K562 (cell line): ENCODE measurements around the gene CAPZB. TPM values are rescaled to one million over a fixed set of nuclear protein-coding genes. Genes with fewer than 3 reads are reported as not detected.

ENCODE experiments used
- ATAC-seq: fragments of 200-7000 bp; cut with Tn5 transposase; 3 replicates; pipeline ENCODE4 v1.9.1; 2020; ENCODE audit warnings: moderate library complexity
- BruUV-seq: library from RNA; stranded (reverse); fragments of 400-500 nt; replicated peaks from 2 replicates; lab custom pipeline; 2021; lab: Mats Ljungman, UMichigan
- CTCF ChIA-PET: fragments of 300-600 bp; formaldehyde crosslinking; extraction: SDS; loops from one replicate; lab custom pipeline; 2021; ENCODE audit warnings: low intra/inter-chr PET ratio; lab: Yijun Ruan, JAX
- POLR2A ChIA-PET: fragments of 300-600, 350-650 bp; sonication (Branson Sonifier 250); formaldehyde crosslinking; extraction: SDS; loops from one replicate; lab custom pipeline; 2021; ENCODE audit warnings: antibody characterized with exemption, inconsistent platforms; lab: Yijun Ruan, JAX
- DNase-seq, 4 experiments: peaks; one replicate each; pipeline versions ENCODE4 v3.0.0 to v3.0.0-alpha.2; 2011 to 2018; ENCODE audit warnings: low spot score in 3 of 4, mixed read lengths in 3 of 4; ENCODE audit errors: extremely low read depth in 1 of 4
- FAIRE-seq: peaks from 2 replicates; lab custom pipeline; 2011; peaks lifted over from hg19 to GRCh38; lab: Jason Lieb, UNC
- H2AFZ ChIP-seq: 2 replicates; pipeline ENCODE4 v1.6.0; 2011; ENCODE audit warnings: low read depth, low read length, control low read depth, inconsistent platforms
- H3K27ac ChIP-seq: fragments of 200-600 bp; 3 replicates; pipeline ENCODE4 v1.8.0; 2011; ENCODE audit warnings: low read depth, mild to moderate bottlenecking, control low read depth, inconsistent platforms, low read length, moderate library complexity, mixed read lengths; ENCODE audit errors: extremely low read depth
- H3K27me3 ChIP-seq, 2 experiments: fragments of 300-600 bp in 1 of 2; 2 replicates in 1 of 2; 3 replicates in 1 of 2; pipeline versions ENCODE4 v1.6.0 to v1.8.0; 2011; ENCODE audit warnings: inconsistent platforms in 2 of 2, low read length in 2 of 2, mild to moderate bottlenecking in 1 of 2, mixed read lengths in 1 of 2, moderate library complexity in 1 of 2; ENCODE audit not compliant: control insufficient read depth in 2 of 2, insufficient read depth in 2 of 2
- H3K36me3 ChIP-seq: fragments of 300-600 bp; 3 replicates; pipeline ENCODE4 v1.8.0; 2011; ENCODE audit warnings: mild to moderate bottlenecking, low read length, inconsistent platforms; ENCODE audit not compliant: control insufficient read depth, insufficient read depth
- H3K4me1 ChIP-seq, 2 experiments: fragments of 200-600 bp in 1 of 2; replicated peaks in 1 of 2; 2 replicates in 1 of 2; 3 replicates in 1 of 2; pipeline versions ENCODE4 v1.5.1 to v1.8.0; 2011; ENCODE audit warnings: inconsistent platforms in 2 of 2, low read length in 2 of 2, mild to moderate bottlenecking in 1 of 2, mixed read lengths in 1 of 2, moderate library complexity in 1 of 2; ENCODE audit not compliant: control insufficient read depth in 2 of 2, insufficient read depth in 2 of 2
- H3K4me2 ChIP-seq: 2 replicates; pipeline ENCODE4 v1.6.1; 2011; ENCODE audit warnings: low read length, control low read depth, inconsistent platforms, mixed read lengths; ENCODE audit not compliant: insufficient read depth
- H3K4me3 ChIP-seq: fragments of 200-600 bp; sonication (generic), shearing (Covaris generic); 2 replicates; pipeline ENCODE4 v1.5.1; 2016; ENCODE audit warnings: control low read depth, inconsistent platforms
- H3K79me2 ChIP-seq: fragments of 200-600 bp; 3 replicates; pipeline ENCODE4 v1.8.0; 2011; ENCODE audit warnings: low read length, inconsistent platforms; ENCODE audit not compliant: control insufficient read depth, insufficient read depth
- H3K9ac ChIP-seq, 2 experiments: 2 replicates each; pipeline versions ENCODE4 v1.6.0 to v1.6.1; 2011; ENCODE audit warnings: low read depth in 2 of 2, low read length in 2 of 2, control low read depth in 1 of 2, inconsistent platforms in 1 of 2, mild to moderate bottlenecking in 1 of 2, mixed read lengths in 1 of 2; ENCODE audit not compliant: insufficient read depth in 1 of 2
- H3K9me1 ChIP-seq: one replicate; pipeline ENCODE4 v1.6.0; 2011; ENCODE audit warnings: inconsistent platforms, mild to moderate bottlenecking, low read length, moderate library complexity; ENCODE audit not compliant: control insufficient read depth, insufficient read depth
- H3K9me3 ChIP-seq: replicated peaks from 2 replicates; pipeline ENCODE4 v1.5.1; 2011; ENCODE audit warnings: low read depth, low read length, inconsistent platforms; ENCODE audit not compliant: control insufficient read depth, insufficient read depth
- H4K20me1 ChIP-seq: replicated peaks from 2 replicates; pipeline ENCODE4 v1.6.1; 2011; ENCODE audit warnings: low read length, inconsistent platforms, mixed read lengths; ENCODE audit not compliant: control insufficient read depth, insufficient read depth
- CBX8 ChIP-seq: fragments of 200-600 bp; sonication (generic); IDR thresholded peaks from 2 replicates; pipeline ENCODE4 v1.6.1; 2012; ENCODE audit warnings: borderline replicate concordance, mixed run types, low read depth, mild to moderate bottlenecking, moderate library complexity, mixed read lengths, low read length, control low read depth, inconsistent platforms; ENCODE audit not compliant: poor library complexity, severe bottlenecking; ENCODE audit errors: extremely low read depth
- CSDE1 ChIP-seq, 2 experiments: fragments of 450-650 bp; IDR thresholded peaks; 2 replicates each; pipeline ENCODE4 v1.6.1; 2016; ENCODE audit warnings: mild to moderate bottlenecking in 1 of 2
- GATA2 ChIP-seq: sonication (generic); formaldehyde crosslinking; IDR thresholded peaks from 2 replicates; pipeline ENCODE4 v1.4.0; 2020; ENCODE audit warnings: mild to moderate bottlenecking, missing genetic modification reagents
- HDAC1 ChIP-seq, 2 experiments: fragments of 450-650 bp; IDR thresholded peaks; 2 replicates each; pipeline ENCODE4 v1.6.1; 2016 to 2017; ENCODE audit warnings: inconsistent platforms in 1 of 2, mild to moderate bottlenecking in 1 of 2, moderate library complexity in 1 of 2
- KLF16 ChIP-seq: IDR thresholded peaks from 2 replicates; pipeline ENCODE4 v1.6.1; 2016; ENCODE audit warnings: antibody characterized with exemption
- MAZ ChIP-seq, 2 experiments: fragments of 450-650 bp in 1 of 2; sonication (generic) in 1 of 2; formaldehyde crosslinking; IDR thresholded peaks in 1 of 2; conservative IDR thresholded peaks in 1 of 2; 2 replicates each; pipeline versions ENCODE4 v1.4.0 to v1.5.0; 2020; ENCODE audit warnings: mild to moderate bottlenecking in 1 of 2, missing genetic modification reagents in 1 of 2
- PPARD ChIP-seq: fragments of 250-450 bp; sonication (Bioruptor Pico); IDR thresholded peaks from 2 replicates; pipeline ENCODE4 v1.8.0; 2022; ENCODE audit warnings: inconsistent platforms, mild to moderate bottlenecking, moderate library complexity
- PTRF ChIP-seq: fragments of 450-650 bp; IDR thresholded peaks from 2 replicates; pipeline ENCODE4 v1.6.1; 2016; ENCODE audit warnings: mild to moderate bottlenecking, missing genetic modification characterization, missing compliant biosample characterization
- RBM25 ChIP-seq: fragments of 200-400 bp; formaldehyde crosslinking; IDR thresholded peaks from 2 replicates; pipeline ENCODE4 v1.6.1; 2018; ENCODE audit warnings: low read length, low read depth, moderate library complexity; ENCODE audit not compliant: severe bottlenecking
- SP1 ChIP-seq: sonication (generic); formaldehyde crosslinking; IDR thresholded peaks from 2 replicates; pipeline ENCODE4 v1.8.1; 2022; ENCODE audit warnings: mild to moderate bottlenecking, missing genetic modification reagents
- TRIM24 ChIP-seq, 2 experiments: fragments of 450-650 bp; IDR thresholded peaks; 2 replicates each; pipeline ENCODE4 v1.6.1; 2016
- ZNF140 ChIP-seq: fragments of 250-450 bp; sonication (Bioruptor Pico); IDR thresholded peaks from 2 replicates; pipeline ENCODE4 v1.8.0; 2021; ENCODE audit warnings: moderate library complexity, mild to moderate bottlenecking, inconsistent platforms
- WGBS: fragments of 100-300 bp; shearing (Covaris generic); methylation state at CpG from one replicate; pipeline ENCODE4 v1.1.6; 2016; ENCODE audit warnings: low coverage, mixed read lengths; ENCODE audit not compliant: insufficient coverage; ENCODE audit errors: missing lambda C conversion rate; 5-methylcytosine and 5-hydroxymethylcytosine counted together
- in situ Hi-C: fragments of 300-500 bp; cut with MboI; formaldehyde crosslinking; loops from 4 replicates; pipeline ENCODE4 v1.15.0; 2018; ENCODE audit warnings: inconsistent platforms, mixed read lengths
- intact Hi-C: fragments of 100-400 bp; cut with micrococcal nuclease; formaldehyde crosslinking; loops from 2 replicates; pipeline ENCODE4 v1.14.2; 2022
- polyA plus RNA-seq, 8 experiments: library from polyadenylated mRNA; depleted of rRNA in 4 of 8; stranded (reverse) in 5 of 8; unstranded in 3 of 8; fragments of >200 nt; fragmentation: Nextera tagmentation in 2 of 8; fragmentation: Illumina TruSeq in 1 of 8; extraction: Ambion mirVana in 2 of 8; extraction: Trizol in 1 of 8; gene quantifications; 2 replicates each; pipeline versions ENCODE4 v1.2.1 to v1.2.3, GENCODE V29; 2011 to 2014; ENCODE audit warnings: inconsistent platforms in 1 of 8, missing spikeins in 1 of 8
- total RNA-seq, 7 experiments: library from RNA; depleted of rRNA in 6 of 7; stranded (reverse); fragments of >200 nt in 6 of 7; fragmentation: Illumina TruSeq in 2 of 7; extraction: Trizol in 2 of 7; gene quantifications; 2 replicates each; pipeline versions ENCODE4 v1.2.1 to v1.2.3, GENCODE V29; 2011 to 2021; ENCODE audit warnings: low replicate concordance in 1 of 7
- TF ChIP-seq, protein P1 (sequence below): fragments of 250-450 bp; sonication (Bioruptor Pico); IDR thresholded peaks from 2 replicates; pipeline ENCODE4 v1.4.0; 2020; ENCODE audit warnings: mild to moderate bottlenecking, moderate library complexity, borderline replicate concordance

Gene CAPZB
- total and polyA plus RNA-seq, 9 of the 15 experiments (the other 6 are each of a cell fraction or from before 2014, with no cell fraction given) = 57.6 to 297 (median 125) TPM

DNA sequence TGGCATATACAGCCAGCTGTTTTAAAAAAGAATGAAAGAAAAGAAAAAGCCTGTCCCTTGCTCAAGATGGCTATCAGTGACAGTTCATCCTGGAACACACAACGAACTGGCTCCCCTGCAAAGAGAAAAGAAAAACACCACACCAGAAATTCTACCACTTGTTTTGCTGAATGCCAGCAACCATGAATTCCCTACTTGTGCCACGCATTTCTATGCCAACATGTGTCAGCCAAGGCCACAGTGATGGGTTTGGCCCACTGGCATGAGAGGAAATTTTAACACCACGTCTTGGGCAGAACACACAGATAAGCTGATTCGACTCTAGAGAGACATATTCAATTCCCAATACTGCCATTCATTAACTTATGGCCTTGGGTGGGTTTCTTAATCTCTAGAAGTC, 64.0 kb downstream of the CAPZB start:
- Histone ChIP-seq H3K4me1 (peaks cover 3 to 10% of the 10 kb centered on the region in 2 experiments; a peak in 3 of 5 replicates), H3K9me1 (peaks cover 11% of the 10 kb centered on the region), H3K79me2 (peaks cover 45% of the 10 kb centered on the region), H3K4me2 (no peak overlapping the region; the same call in 1 of the 2 replicates), H4K20me1 (peaks cover 17% of the 10 kb centered on the region), H3K4me3 (no peak overlapping the region), H3K9ac (no peak overlapping the region; a peak in 1 of 4 replicates), H3K9me3 (no peaks in the 10 kb centered on the region), H3K27me3 (no peaks in the 10 kb centered on the region), H3K27ac (no peak overlapping the region), H2AFZ (no peak overlapping the region), H3K36me3 (peaks cover 24% of the 10 kb centered on the region; the same call in 2 of the 3 replicates)
- ChIA-PET CTCF (no interaction called here), POLR2A (interaction anchor here (1.2 to 1.8 kb wide), 3 partner anchors 14 to 17 kb away, joined by 3 to 4 read pairs (median 3); no protein-coding TSS in a partner anchor)
- in situ Hi-C loops = no loop called here
- peak; percentile 34; the same call in 1 of the 2 replicates for TF ChIP-seq GATA2 (CRISPR knock-in tag)
- no peak for TF ChIP-seq TRIM24 (IDR thresholded peaks at IDR 0.05)
- peak; percentile 25 for TF ChIP-seq RBM25
- DNase-seq (no peak), ATAC-seq (no peak), FAIRE-seq (no peak)
- BruUV-seq = no TSS peak
- intact Hi-C loops = no loop called here
- WGBS = 31% methylated on average over 4 of the region's 4 CpGs

DNA sequence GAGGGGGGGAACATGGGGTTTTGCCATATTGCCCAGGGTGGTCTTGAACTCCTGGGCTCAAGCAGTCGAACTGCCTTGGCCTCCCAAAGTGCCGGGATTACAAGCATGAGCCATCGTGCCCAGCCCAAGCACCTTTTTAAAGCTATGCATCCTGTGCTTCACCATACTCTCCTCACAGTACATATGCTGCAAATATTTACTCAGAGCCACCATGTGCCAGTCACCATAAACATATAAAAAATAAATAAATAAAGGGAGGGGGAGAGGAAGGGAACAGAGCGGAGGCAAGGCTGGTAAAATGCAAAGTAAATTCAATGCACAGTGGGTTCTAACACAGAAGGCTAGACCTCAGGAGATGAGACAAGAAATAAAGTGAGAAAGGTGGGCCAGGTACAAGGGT, 64.7 kb downstream of the CAPZB start:
- peaks cover 27% of the 10 kb centered on the region; the same call in 2 of the 3 replicates for H3K36me3 ChIP-seq
- BruUV-seq = no TSS peak
- no peak overlapping the region for H3K9ac ChIP-seq
- peaks cover 10% of the 10 kb centered on the region for H4K20me1 ChIP-seq
- CTCF ChIA-PET = no interaction called here
- no peaks in the 10 kb centered on the region for H3K27me3 ChIP-seq
- peaks cover 3 to 10% of the 10 kb centered on the region in 2 experiments; a peak in 3 of 5 replicates for H3K4me1 ChIP-seq
- intact Hi-C loops (no loop called here), in situ Hi-C loops (no loop called here)
- WGBS = 91% methylated on average over 4 of the region's 4 CpGs
- peaks cover 38% of the 10 kb centered on the region for H3K79me2 ChIP-seq
- H3K27ac ChIP-seq = no peak overlapping the region
- H3K9me3 ChIP-seq = no peaks in the 10 kb centered on the region
- no peak overlapping the region for H3K4me3 ChIP-seq
- H2AFZ ChIP-seq = no peak overlapping the region
- FAIRE-seq = no peak
- no peak for ATAC-seq
- H3K4me2 ChIP-seq = no peak overlapping the region
- peaks cover 9% of the 10 kb centered on the region for H3K9me1 ChIP-seq
- no peak for DNase-seq
- POLR2A ChIA-PET = interaction anchor here (0.8 to 1.8 kb wide), 3 partner anchors 11 to 15 kb away, joined by 3 to 4 read pairs (median 3); no protein-coding TSS in a partner anchor
- no peak for TF ChIP-seq KLF16
- TF ChIP-seq, protein P1, sequence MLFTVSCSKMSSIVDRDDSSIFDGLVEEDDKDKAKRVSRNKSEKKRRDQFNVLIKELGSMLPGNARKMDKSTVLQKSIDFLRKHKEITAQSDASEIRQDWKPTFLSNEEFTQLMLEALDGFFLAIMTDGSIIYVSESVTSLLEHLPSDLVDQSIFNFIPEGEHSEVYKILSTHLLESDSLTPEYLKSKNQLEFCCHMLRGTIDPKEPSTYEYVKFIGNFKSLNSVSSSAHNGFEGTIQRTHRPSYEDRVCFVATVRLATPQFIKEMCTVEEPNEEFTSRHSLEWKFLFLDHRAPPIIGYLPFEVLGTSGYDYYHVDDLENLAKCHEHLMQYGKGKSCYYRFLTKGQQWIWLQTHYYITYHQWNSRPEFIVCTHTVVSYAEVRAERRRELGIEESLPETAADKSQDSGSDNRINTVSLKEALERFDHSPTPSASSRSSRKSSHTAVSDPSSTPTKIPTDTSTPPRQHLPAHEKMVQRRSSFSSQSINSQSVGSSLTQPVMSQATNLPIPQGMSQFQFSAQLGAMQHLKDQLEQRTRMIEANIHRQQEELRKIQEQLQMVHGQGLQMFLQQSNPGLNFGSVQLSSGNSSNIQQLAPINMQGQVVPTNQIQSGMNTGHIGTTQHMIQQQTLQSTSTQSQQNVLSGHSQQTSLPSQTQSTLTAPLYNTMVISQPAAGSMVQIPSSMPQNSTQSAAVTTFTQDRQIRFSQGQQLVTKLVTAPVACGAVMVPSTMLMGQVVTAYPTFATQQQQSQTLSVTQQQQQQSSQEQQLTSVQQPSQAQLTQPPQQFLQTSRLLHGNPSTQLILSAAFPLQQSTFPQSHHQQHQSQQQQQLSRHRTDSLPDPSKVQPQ (CRISPR knock-in tag) = no peak
- no peak for TF ChIP-seq SP1 (CRISPR knock-in tag)
- TF ChIP-seq MAZ (CRISPR knock-in tag; conservative IDR thresholded peaks at IDR 0.05 in 1 of 2, IDR thresholded peaks at IDR 0.05 in 1 of 2) = no peak
- TF ChIP-seq CSDE1 (IDR thresholded peaks at IDR 0.05) = no peak
- no peak for TF ChIP-seq PTRF (tag)
- no peak for TF ChIP-seq PPARD
- TF ChIP-seq CBX8 = no peak
- TF ChIP-seq ZNF140 (CRISPR knock-in tag) = no peak
- TF ChIP-seq HDAC1 (IDR thresholded peaks at IDR 0.05) = no peak
